Measurements from ENCODE around the gene TSR3.

DNA sequence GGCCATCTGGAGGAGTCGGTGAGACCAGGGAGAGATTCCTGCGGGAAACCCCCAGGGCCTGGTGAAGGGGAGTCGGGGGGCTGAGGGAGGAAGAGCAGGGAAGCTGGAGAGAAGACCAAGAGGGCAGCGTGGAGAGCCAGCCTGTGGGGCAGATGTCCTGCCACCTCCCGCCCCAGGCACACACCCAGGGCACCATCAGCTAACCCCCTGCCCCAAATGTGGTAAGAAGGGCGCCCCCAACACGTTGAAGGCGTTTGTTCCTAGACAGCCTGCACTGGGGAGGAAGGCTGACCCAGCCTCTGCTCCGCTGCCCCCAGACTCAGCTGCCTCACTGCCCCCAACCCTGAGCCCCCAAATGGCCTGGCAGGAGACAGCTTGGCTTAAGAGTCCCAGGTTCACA lies 16.9 kb downstream of the TSR3 start:
- TF ChIP-seq POLR2A (IDR thresholded peaks at IDR 0.05; ENCODE audit: extremely low read depth, insufficient read length) = no peak
- TF ChIP-seq, protein P1, sequence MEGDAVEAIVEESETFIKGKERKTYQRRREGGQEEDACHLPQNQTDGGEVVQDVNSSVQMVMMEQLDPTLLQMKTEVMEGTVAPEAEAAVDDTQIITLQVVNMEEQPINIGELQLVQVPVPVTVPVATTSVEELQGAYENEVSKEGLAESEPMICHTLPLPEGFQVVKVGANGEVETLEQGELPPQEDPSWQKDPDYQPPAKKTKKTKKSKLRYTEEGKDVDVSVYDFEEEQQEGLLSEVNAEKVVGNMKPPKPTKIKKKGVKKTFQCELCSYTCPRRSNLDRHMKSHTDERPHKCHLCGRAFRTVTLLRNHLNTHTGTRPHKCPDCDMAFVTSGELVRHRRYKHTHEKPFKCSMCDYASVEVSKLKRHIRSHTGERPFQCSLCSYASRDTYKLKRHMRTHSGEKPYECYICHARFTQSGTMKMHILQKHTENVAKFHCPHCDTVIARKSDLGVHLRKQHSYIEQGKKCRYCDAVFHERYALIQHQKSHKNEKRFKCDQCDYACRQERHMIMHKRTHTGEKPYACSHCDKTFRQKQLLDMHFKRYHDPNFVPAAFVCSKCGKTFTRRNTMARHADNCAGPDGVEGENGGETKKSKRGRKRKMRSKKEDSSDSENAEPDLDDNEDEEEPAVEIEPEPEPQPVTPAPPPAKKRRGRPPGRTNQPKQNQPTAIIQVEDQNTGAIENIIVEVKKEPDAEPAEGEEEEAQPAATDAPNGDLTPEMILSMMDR (IDR thresholded peaks at IDR 0.05; ENCODE audit: low read depth, low read length) = no peak
- TF ChIP-seq, protein P2, sequence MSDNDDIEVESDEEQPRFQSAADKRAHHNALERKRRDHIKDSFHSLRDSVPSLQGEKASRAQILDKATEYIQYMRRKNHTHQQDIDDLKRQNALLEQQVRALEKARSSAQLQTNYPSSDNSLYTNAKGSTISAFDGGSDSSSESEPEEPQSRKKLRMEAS (IDR thresholded peaks at IDR 0.05; ENCODE audit: low read depth, low read length) = no peak

Measured in NB4 (cell line).